ENCODE results near the gene FAM117A.
"Not testable (repeated sequence)": the region's sequence is repeated elsewhere in the genome, so short reads cannot be mapped to it uniquely, and the experiment has no call there.

Gene FAM117A

GRCh38 chr17:49676276-49676868, 87.6 kb downstream of the FAM117A start:
- DNase-seq: no peak

- DNase-seq: no peak
Measured at GRCh38 chr17:49674507-49674906, 89.4 kb downstream of the FAM117A start.

GRCh38 chr17:49673679-49674078, 90.3 kb downstream of the FAM117A start:
- DNase-seq: not testable (repeated sequence)

- no peak for DNase-seq
Measured at GRCh38 chr17:49670641-49671040, 93.3 kb downstream of the FAM117A start.

- DNase-seq: no peak
Measured at GRCh38 chr17:49670002-49670401, 93.9 kb downstream of the FAM117A start.

GRCh38 chr17:49667854-49668253, 96.1 kb downstream of the FAM117A start:
- DNase-seq: no peak

- no peak for DNase-seq
Measured at GRCh38 chr17:49664706-49665211, 99.2 kb downstream of the FAM117A start.
